HepG2 (cell line): ENCODE measurements around the gene TMEM121. TPM values are rescaled to one million over a fixed set of nuclear protein-coding genes. Genes with fewer than 3 reads are reported as not detected.

Source experiments
- ATM ChIP-seq: fragments of 450-650 bp; IDR thresholded peaks from 2 replicates; pipeline ENCODE4 v1.7.1; 2017; ENCODE audit warnings: mild to moderate bottlenecking, borderline replicate concordance
- NAIF1 ChIP-seq: sonication (generic); formaldehyde crosslinking; IDR thresholded peaks from 2 replicates; pipeline ENCODE4 v1.5.0; 2020; ENCODE audit warnings: mild to moderate bottlenecking, missing genetic modification reagents, borderline replicate concordance
- RBM22 ChIP-seq: fragments of 200-400 bp; formaldehyde crosslinking; optimal IDR thresholded peaks from 2 replicates; pipeline ENCODE3; 2017; ENCODE audit warnings: mild to moderate bottlenecking, low read length, moderate library complexity
- SALL1 ChIP-seq: sonication (generic); formaldehyde crosslinking; IDR thresholded peaks from 2 replicates; pipeline ENCODE4 v1.8.0; 2022; ENCODE audit warnings: mild to moderate bottlenecking, missing genetic modification reagents
- ZC3H13 ChIP-seq: sonication (generic); formaldehyde crosslinking; IDR thresholded peaks from 2 replicates; pipeline ENCODE4 v1.8.1; 2023; ENCODE audit warnings: mild to moderate bottlenecking, missing genetic modification reagents, moderate library complexity
- ZNF761 ChIP-seq: sonication (generic); formaldehyde crosslinking; conservative IDR thresholded peaks from 2 replicates; pipeline ENCODE4 v1.4.0; 2020; ENCODE audit warnings: mild to moderate bottlenecking, missing genetic modification reagents
- ZNF773 ChIP-seq: sonication (generic); formaldehyde crosslinking; IDR thresholded peaks from 2 replicates; pipeline ENCODE4 v1.4.0; 2020; ENCODE audit warnings: missing genetic modification reagents, borderline replicate concordance
- ZNF879 ChIP-seq: sonication (generic); formaldehyde crosslinking; IDR thresholded peaks from 2 replicates; pipeline ENCODE4 v1.8.1; 2023; ENCODE audit warnings: missing genetic modification reagents
- polyA plus RNA-seq, 8 experiments: library from polyadenylated mRNA; depleted of rRNA in 3 of 8; stranded (reverse) in 7 of 8; unstranded in 1 of 8; fragments of >200 nt; fragmentation: Illumina TruSeq in 4 of 8; extraction: Trizol in 4 of 8; gene quantifications; 2 replicates each; pipeline versions ENCODE4 v1.2.1 to v1.2.3, GENCODE V29; 2011 to 2016; ENCODE audit warnings: low read depth in 4 of 8, missing spikeins in 1 of 8, mixed read lengths in 1 of 8; ENCODE audit not compliant: insufficient read depth in 1 of 8
- total RNA-seq, 5 experiments: library from RNA; depleted of rRNA; stranded (reverse); fragments of >200 nt; fragmentation: Illumina TruSeq; extraction: Trizol; gene quantifications; 2 replicates each; pipeline ENCODE4 v1.2.3, GENCODE V29; 2016; ENCODE audit warnings: low read depth in 1 of 5
- TF ChIP-seq, protein P1 (sequence below): sonication (generic); formaldehyde crosslinking; IDR thresholded peaks from 2 replicates; pipeline ENCODE4 v1.5.0; 2020; ENCODE audit warnings: missing genetic modification reagents
- TF ChIP-seq, protein P2 (sequence below): sonication (generic); formaldehyde crosslinking; IDR thresholded peaks from 2 replicates; pipeline ENCODE4 v1.8.0; 2022; ENCODE audit warnings: mild to moderate bottlenecking, missing genetic modification reagents, borderline replicate concordance
- TF ChIP-seq, protein P3 (sequence below): sonication (generic); formaldehyde crosslinking; IDR thresholded peaks from 2 replicates; pipeline ENCODE4 v1.8.0; 2022; ENCODE audit warnings: missing genetic modification reagents, low read depth, mild to moderate bottlenecking, borderline replicate concordance
- TF ChIP-seq, protein P4 (sequence below), 2 experiments: fragments of 450-650 bp in 1 of 2; sonication (generic) in 1 of 2; formaldehyde crosslinking in 1 of 2; IDR thresholded peaks; 2 replicates each; pipeline versions ENCODE4 v1.6.1 to v1.8.0; 2016 to 2022; ENCODE audit warnings: antibody characterized with exemption in 1 of 2, mild to moderate bottlenecking in 1 of 2, missing genetic modification reagents in 1 of 2
- TF ChIP-seq, protein P5 (sequence below): sonication (generic); formaldehyde crosslinking; IDR thresholded peaks from 2 replicates; pipeline ENCODE4 v1.4.0; 2020; ENCODE audit warnings: missing genetic modification reagents, low read depth, mild to moderate bottlenecking, borderline replicate concordance
- TF ChIP-seq, protein P6 (sequence below): sonication (generic); formaldehyde crosslinking; IDR thresholded peaks from 2 replicates; pipeline ENCODE4 v1.5.0; 2020; ENCODE audit warnings: missing genetic modification reagents, mild to moderate bottlenecking, borderline replicate concordance

TMEM121 gene
- total and polyA plus RNA-seq, 2 of the 13 experiments (the other 11 are each of a cell fraction or from before 2014, with no cell fraction given): 6.6 to 19.0 TPM

DNA sequence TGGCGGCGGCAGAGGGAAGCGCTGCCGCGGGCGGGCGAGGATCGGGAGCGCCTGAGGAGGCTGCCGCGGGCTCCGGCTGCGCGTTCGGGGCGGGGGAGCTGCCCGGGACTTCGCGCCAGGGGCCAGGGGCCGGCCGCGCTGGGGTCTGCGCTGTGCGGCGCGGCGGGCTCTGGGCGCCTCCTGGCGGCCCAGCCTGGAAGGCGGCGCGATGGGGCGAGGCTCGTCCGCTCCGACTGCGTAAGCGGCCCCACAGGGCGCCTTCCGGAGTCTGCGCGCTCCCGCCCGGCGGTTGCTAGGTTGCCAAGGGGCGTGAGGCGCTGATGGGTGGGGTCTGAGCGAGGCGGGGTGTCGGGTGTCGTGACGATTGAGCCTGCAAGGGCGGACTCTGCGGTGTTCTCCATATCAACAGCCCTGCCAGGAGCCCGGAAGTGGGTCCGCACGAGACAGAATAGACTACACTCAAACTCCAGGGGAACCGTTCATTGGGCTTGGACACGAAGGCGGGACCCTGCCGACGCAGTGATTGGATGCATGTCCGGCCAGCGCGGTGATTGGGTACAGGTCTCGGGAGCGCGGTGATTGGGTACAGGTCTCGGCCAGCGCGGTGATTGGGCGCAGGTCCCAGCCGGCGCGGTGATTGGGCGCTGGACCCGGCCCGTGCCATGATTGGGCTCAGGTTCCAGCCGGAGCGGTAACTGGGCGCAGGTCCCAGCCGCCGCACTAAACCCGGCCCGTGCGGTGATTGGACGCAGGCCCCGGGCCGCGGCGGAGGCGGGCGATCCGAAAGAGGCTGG lies 35.6 kb upstream of the TMEM121 start, which contains the start of gene TEDC1 (continued):
- no peak for TF ChIP-seq ZNF761 (CRISPR knock-in tag)
- TF ChIP-seq, protein P1, sequence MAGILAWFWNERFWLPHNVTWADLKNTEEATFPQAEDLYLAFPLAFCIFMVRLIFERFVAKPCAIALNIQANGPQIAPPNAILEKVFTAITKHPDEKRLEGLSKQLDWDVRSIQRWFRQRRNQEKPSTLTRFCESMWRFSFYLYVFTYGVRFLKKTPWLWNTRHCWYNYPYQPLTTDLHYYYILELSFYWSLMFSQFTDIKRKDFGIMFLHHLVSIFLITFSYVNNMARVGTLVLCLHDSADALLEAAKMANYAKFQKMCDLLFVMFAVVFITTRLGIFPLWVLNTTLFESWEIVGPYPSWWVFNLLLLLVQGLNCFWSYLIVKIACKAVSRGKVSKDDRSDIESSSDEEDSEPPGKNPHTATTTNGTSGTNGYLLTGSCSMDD (CRISPR knock-in tag): no peak
- TF ChIP-seq, protein P2, sequence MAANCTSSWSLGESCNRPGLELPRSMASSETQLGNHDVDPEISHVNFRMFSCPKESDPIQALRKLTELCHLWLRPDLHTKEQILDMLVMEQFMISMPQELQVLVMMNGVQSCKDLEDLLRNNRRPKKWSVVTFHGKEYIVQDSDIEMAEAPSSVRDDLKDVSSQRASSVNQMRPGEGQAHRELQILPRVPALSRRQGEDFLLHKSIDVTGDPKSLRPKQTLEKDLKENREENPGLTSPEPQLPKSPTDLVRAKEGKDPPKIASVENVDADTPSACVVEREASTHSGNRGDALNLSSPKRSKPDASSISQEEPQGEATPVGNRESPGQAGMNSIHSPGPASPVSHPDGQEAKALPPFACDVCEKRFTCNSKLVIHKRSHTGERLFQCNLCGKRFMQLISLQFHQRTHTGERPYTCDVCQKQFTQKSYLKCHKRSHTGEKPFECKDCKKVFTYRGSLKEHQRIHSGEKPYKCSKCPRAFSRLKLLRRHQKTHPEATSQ (CRISPR knock-in tag): peak; percentile 97
- no peak for TF ChIP-seq ATM
- TF ChIP-seq, protein P3, sequence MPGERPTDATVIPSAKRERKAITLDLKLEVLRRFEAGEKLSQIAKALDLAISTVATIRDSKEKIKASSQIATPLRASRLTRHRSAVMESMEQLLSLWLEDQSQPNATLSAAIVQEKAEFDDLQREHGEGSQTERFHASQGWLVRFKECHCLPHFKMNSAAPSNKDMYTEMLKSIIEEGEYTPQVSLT (CRISPR knock-in tag): no peak
- TF ChIP-seq SALL1 (CRISPR knock-in tag): peak; percentile 75
- TF ChIP-seq ZNF773: 0 out of 2 replicates have a peak, but pooled peaks have one; percentile 14
- TF ChIP-seq, protein P4, sequence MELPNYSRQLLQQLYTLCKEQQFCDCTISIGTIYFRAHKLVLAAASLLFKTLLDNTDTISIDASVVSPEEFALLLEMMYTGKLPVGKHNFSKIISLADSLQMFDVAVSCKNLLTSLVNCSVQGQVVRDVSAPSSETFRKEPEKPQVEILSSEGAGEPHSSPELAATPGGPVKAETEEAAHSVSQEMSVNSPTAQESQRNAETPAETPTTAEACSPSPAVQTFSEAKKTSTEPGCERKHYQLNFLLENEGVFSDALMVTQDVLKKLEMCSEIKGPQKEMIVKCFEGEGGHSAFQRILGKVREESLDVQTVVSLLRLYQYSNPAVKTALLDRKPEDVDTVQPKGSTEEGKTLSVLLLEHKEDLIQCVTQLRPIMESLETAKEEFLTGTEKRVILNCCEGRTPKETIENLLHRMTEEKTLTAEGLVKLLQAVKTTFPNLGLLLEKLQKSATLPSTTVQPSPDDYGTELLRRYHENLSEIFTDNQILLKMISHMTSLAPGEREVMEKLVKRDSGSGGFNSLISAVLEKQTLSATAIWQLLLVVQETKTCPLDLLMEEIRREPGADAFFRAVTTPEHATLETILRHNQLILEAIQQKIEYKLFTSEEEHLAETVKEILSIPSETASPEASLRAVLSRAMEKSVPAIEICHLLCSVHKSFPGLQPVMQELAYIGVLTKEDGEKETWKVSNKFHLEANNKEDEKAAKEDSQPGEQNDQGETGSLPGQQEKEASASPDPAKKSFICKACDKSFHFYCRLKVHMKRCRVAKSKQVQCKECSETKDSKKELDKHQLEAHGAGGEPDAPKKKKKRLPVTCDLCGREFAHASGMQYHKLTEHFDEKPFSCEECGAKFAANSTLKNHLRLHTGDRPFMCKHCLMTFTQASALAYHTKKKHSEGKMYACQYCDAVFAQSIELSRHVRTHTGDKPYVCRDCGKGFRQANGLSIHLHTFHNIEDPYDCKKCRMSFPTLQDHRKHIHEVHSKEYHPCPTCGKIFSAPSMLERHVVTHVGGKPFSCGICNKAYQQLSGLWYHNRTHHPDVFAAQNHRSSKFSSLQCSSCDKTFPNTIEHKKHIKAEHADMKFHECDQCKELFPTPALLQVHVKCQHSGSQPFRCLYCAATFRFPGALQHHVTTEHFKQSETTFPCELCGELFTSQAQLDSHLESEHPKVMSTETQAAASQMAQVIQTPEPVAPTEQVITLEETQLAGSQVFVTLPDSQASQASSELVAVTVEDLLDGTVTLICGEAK (IDR thresholded peaks at IDR 0.05): peak; percentile 88
- TF ChIP-seq, protein P4 (CRISPR knock-in tag; IDR thresholded peaks at IDR 0.05): peak; percentile 74; the same call in 1 of the 2 replicates
- TF ChIP-seq ZC3H13: peak; percentile 100
- no peak for TF ChIP-seq ZNF879 (CRISPR knock-in tag)
- peak; percentile 77 for TF ChIP-seq RBM22
- TF ChIP-seq, protein P5, sequence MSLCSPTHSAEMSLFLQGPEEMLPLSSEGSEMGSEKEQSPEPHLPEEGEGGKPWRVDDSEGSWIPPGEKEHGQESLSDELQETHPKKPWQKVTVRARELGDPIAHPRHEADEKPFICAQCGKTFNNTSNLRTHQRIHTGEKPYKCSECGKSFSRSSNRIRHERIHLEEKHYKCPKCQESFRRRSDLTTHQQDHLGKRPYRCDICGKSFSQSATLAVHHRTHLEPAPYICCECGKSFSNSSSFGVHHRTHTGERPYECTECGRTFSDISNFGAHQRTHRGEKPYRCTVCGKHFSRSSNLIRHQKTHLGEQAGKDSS (CRISPR knock-in tag): peak; percentile 13; the same call in 1 of the 2 replicates
- TF ChIP-seq, protein P6, sequence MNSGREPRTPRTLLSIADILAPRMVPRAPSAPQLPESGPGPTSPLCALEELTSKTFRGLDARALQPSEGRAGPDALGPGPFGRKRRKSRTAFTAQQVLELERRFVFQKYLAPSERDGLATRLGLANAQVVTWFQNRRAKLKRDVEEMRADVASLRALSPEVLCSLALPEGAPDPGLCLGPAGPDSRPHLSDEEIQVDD (CRISPR knock-in tag): 0 out of 2 replicates have a peak, but pooled peaks have one; percentile 2
- TF ChIP-seq NAIF1 (CRISPR knock-in tag): peak; percentile 91
